T-helper 9 cell (primary cell): ENCODE results near the gene CAPN2.
A peak's percentile ranks its signal among the peaks of the same experiment; 100 is the strongest.

ENCODE experiments used
- DNase-seq: peaks from one replicate; pipeline ENCODE4 v3.0.0-alpha.2; 2020
- total RNA-seq, 2 donors: gene quantifications; one replicate each; lab custom pipeline; 2026; lab: John Stamatoyannopoulos, UW

CAPN2 gene
- total RNA-seq, result 411 to 471 reads per million in 2 donors

DNA sequence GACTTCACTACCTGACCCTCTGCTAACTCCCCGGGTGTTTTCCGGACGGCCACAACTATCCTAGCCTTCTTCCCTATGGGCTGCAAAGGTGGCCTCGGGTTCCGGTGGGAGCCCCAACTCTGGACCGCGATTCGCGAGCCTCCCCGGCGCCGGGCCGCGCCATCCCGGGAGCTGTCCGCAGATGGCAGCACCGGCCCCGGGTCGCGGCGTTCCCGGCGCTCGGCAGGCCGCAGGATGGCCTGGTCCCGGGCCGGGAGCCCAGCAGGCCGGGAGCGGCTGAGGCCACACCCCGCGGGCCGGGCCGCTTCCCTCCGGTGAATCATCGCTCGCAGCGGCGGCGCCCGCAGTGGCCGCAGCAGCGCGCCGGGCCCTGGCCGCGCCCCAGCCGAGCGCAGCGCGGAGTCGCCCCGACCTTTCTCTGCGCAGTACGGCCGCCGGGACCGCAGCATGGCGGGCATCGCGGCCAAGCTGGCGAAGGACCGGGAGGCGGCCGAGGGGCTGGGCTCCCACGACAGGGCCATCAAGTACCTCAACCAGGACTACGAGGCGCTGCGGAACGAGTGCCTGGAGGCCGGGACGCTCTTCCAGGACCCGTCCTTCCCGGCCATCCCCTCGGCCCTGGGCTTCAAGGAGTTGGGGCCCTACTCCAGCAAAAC, at the start of gene CAPN2:
TSS of gene CAPN2 (plus strand) at position 346 of the 656 bp plus-strand sequence. CDS start at position 448, 102 bp downstream.
- DNase-seq, result peak; percentile 51

GRCh38 chr1:223662943-223663342, 49.4 kb upstream of the CAPN2 start:
- no peak for DNase-seq

- DNase-seq, result no peak
Measured at GRCh38 chr1:223664106-223664505, 48.2 kb upstream of the CAPN2 start.

DNA sequence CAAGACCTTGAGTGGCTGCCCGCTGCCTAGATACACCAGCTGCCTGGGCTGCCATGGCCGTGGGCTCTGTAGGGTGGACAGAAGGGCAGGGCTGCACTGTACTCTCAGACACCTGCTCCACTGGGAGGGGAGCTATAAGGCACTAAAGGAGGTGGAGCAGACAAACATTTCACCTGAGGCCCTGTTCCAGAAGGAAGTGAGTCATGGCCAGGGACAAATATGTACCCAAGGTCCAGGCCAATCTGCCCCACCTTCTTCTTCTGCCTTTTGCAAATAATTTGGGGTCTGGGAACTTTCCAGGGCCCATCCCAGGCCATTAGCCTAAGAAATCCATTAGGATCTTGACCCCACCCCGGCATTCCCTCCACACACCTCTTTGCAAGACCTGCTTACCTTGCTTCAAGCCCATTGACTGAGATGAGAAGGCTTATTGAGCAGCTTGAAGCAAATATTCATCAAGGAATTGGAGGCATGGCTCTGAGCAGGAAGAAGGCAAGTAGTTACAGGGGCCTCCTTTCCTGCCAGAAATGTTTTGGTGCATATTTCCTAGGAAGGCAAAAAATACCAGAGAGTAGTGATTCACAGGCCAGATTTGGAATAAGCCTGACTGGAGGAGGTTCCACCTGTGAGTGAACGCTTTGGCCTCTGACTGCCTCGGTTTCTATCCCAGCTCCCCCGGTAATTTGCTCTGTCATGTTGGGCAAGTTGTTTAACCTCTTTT, 46.6 kb upstream of the CAPN2 start, which contains the start of gene CAPN8:
TSS of gene CAPN8 (minus strand) at position 110 of the 721 bp plus-strand sequence. CDS start at position 55, 55 bp downstream.
- DNase-seq, result no peak

DNA sequence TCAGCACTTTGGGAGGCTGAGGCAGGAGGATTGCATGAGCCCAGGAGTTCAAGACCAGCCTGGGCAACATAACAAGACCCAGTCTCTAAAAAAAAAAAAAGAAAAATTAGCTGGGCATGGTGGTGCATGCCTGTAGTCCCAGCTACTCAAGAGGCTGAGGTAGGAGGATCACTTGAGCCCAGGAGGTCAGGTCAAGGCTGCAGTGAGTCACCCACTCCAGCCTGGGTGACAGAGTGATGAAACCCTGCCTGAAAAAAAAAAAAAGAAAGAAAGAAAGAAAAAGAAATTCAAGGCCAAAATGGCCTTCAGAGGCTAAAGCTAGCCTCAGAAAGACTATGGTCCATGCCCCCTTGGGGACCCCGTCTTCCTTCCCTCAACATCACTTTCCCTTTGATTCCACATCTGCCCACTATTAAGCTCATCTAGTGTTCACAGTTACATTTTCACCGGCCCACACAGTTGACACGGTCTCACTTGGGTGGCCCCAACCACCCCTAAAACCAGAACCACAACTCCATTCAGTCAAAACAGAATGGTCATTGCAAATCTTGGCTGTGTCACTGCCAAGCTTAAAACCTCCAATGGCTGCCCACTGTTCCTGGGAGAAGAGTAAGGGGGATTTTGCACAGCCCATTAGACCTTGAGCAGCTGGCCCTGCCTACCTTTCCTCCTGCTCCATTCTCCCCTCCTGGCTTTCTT, 44.7 kb upstream of the CAPN2 start:
- no peak for DNase-seq

- no peak for DNase-seq
Measured at GRCh38 chr1:223669003-223669795, 43.1 kb upstream of the CAPN2 start.

GRCh38 chr1:223670458-223671159, 41.7 kb upstream of the CAPN2 start:
- no peak for DNase-seq

- DNase-seq, result no peak
Measured at GRCh38 chr1:223674119-223674890, 38.0 kb upstream of the CAPN2 start.

DNA sequence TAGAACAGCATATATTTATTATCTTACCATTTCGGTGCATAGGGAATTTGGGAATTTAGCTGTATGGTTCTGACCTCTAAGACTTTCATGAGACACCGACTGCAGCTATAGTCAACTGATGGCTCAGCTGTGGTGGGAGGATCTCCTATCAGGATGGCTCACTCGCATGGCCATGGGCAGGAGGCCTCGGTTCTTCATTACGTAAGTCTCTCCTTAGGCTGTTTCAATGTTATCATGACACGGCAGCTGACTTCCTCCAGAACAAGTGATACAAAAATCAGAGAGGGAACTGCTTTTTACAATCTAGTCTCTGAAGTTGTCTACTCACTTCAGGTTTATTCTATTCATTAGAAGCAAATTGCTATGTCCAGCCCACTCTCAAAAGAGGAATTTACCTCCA, 33.5 kb upstream of the CAPN2 start:
- DNase-seq, result no peak

DNA sequence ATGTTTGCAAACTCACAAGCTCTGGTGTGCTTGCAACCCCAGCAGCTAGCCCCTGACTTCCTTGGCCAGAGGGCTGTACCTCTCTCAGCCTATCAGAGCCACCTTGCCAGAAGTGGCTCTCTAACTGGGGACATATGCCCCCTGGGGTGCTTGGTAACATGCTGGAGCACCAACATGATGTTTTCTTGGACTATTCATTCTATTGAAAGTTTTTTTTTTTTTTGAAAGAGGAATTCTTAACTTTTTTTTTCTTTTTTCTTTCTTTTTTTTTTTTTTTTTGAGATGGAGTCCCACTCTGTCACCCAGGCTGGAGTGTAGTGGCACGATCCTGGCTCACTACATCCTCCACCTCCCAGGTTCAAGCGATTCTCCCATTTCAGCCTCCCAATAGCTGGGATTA, 32.2 kb upstream of the CAPN2 start:
- no peak for DNase-seq

DNA sequence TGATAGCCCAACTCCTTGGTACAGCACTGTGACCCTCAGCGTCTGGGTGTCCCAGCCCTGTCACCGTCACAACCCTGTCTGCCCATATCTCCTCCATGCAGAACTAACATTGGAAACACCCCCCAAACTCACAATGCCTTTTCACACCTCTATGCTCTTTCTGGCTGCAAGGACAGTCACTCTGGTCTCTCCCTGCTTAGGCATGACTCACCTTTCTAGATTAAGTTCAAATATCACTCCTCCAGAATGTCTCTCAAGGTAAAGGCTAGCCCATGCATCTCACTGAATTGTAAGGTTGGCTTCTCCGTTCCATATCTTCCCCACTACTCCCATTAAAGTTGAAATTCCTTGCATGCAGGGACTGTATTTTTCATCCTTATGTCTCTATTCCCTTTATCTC, 29.8 kb upstream of the CAPN2 start:
- no peak for DNase-seq

- peak; percentile 44 for DNase-seq
Measured at GRCh38 chr1:223683586-223684487, 28.5 kb upstream of the CAPN2 start.

GRCh38 chr1:223684488-223684792, 27.9 kb upstream of the CAPN2 start:
- no peak for DNase-seq

- DNase-seq, result no peak
Measured at GRCh38 chr1:223691121-223691520, 21.2 kb upstream of the CAPN2 start.

GRCh38 chr1:223695014-223695548, 17.3 kb upstream of the CAPN2 start:
- DNase-seq, result no peak

DNA sequence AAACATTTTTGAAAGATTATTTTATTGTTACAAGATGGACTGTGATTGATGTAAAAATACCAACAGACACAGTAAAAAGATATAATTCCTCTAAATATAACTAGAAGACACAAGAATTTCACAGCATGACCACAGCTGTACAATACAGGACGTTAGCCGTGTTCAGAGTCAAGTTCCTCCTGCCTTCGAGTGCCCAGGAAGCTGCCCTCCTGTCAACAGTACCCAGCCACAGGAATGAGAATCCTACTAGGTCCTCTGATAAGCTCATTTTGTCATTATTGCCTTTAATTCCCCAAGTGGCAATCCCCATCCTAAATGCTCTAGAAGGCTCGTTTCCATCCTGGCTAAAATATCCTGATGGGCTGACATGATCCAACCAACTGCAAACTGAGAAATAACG, 16.4 kb upstream of the CAPN2 start:
- no peak for DNase-seq

GRCh38 chr1:223700388-223700918, 11.9 kb upstream of the CAPN2 start:
- DNase-seq, result no peak

DNA sequence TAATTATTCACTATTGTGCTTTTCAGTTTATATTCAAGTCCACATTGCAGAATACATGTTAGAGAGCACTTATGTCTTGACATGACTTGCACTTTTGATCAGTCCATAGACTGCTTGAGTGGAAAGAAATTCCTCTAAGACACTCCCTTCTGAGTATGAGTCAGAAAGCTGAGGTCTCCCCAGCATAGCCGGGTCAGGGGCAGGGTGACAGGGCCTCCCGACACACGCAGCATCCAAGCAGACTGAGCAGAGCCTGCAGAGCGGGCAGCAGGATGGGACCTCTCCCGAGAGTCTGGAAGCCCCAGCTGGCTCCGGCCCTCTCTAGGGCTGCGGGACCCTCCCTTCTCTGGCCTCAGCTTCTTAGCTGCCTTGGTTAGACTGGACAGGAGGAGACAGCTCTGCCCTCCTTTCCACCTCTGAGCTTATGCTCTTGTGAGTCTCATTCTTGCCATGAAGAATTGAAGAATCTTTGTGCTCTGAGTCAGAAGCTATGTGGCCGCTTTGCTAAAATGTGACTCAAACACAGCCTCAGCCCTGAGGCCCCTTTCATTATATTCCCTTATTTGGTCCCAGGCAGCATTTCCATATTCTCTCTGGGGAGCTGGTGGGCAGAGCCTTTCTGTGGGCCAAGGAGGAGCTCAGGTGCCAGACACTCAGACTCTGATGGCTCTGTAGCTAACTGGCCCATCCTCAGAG, 11.2 kb upstream of the CAPN2 start:
- no peak for DNase-seq
